ENCODE data around the gene KIF26B.
"Not testable (repeated sequence)": the region's sequence is repeated elsewhere in the genome, so short reads cannot be mapped to it uniquely, and the experiment has no call there.

Gene KIF26B

GRCh38 chr1:245718123-245718522 lies 563.3 kb downstream of the KIF26B start:
- no peak for DNase-seq

- DNase-seq, result no peak
These were observed 564.2 kb downstream of the KIF26B start for GRCh38 chr1:245718951-245719350.

- DNase-seq, result no peak
These were observed 566.7 kb downstream of the KIF26B start for GRCh38 chr1:245721488-245721887.

GRCh38 chr1:245728035-245728434 lies 573.2 kb downstream of the KIF26B start:
- DNase-seq, result not testable (repeated sequence)

- DNase-seq, result no peak
These were observed 576.0 kb downstream of the KIF26B start for GRCh38 chr1:245730801-245731200.

- not testable (repeated sequence) for DNase-seq
These were observed 585.6 kb downstream of the KIF26B start for GRCh38 chr1:245740336-245740735.

GRCh38 chr1:245742896-245743295 lies 588.1 kb downstream of the KIF26B start:
- DNase-seq, result no peak

GRCh38 chr1:245748240-245748639 lies 593.5 kb downstream of the KIF26B start:
- DNase-seq, result peak; percentile 8

- DNase-seq, result no peak
These were observed 593.9 kb downstream of the KIF26B start for GRCh38 chr1:245748646-245749045.

- no peak for DNase-seq
These were observed 594.3 kb downstream of the KIF26B start for GRCh38 chr1:245749053-245749452.

GRCh38 chr1:245750261-245750660 lies 595.5 kb downstream of the KIF26B start:
- DNase-seq, result no peak

GRCh38 chr1:245751116-245751515 lies 596.3 kb downstream of the KIF26B start:
- DNase-seq, result no peak

GRCh38 chr1:245751726-245752470 lies 597.1 kb downstream of the KIF26B start:
- no peak for DNase-seq

- no peak for DNase-seq
These were observed 597.8 kb downstream of the KIF26B start for GRCh38 chr1:245752561-245752960.

GRCh38 chr1:245753807-245754206 lies 599.0 kb downstream of the KIF26B start:
- no peak for DNase-seq

- DNase-seq, result no peak
These were observed 599.7 kb downstream of the KIF26B start for GRCh38 chr1:245754463-245754961.
